HT-29 (cell line): ENCODE data around the gene ALDH1A2. TPM values are rescaled to one million over a fixed set of nuclear protein-coding genes. Genes with fewer than 3 reads are reported as not detected.

Experiments used
- DNase-seq: peaks from one replicate; pipeline ENCODE4 v3.0.0-alpha.2; 2015; ENCODE audit warnings: low spot score
- total RNA-seq: library from RNA; depleted of rRNA; stranded (reverse); fragments of >200 nt; shearing (Covaris generic); gene quantifications from 2 replicates; pipeline ENCODE4 v1.2.3, GENCODE V29; 2014; rRNA removed

ALDH1A2 gene
- total RNA-seq, 1 experiment from 2014 or later, result 0.25 TPM

DNA sequence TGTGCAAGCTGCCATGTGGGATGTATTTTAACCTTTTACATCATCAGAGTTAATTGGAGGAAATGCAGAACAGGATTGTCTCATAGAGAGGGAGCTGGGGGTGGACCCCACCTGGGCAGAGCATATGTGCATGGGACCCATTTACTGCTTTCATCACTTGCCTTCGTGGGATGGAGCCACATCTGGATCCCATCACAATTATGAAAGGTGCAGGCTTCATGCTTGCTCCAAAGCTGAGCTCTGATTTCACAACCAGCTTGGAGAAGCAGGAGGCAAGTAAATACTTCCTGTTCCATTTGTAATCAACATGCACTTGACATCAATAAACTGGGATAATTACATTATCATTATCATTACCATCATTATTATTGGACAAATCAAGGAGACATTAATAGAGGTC, 161.9 kb downstream of the ALDH1A2 start:
- no peak for DNase-seq

Other genes starting within 250 kb of the ALDH1A2 start
- not detected in 2 replicates for gene AQP9, start 72.7 kb upstream of the ALDH1A2 start, total RNA-seq